Ishikawa (cell line): Measurements from ENCODE around the gene ADH6.

Experiments used
- CREB1 ChIP-seq: IDR thresholded peaks from 2 replicates; pipeline ENCODE4 v1.6.1; 2012; ENCODE audit warnings: low read depth
- EGR1 ChIP-seq: IDR thresholded peaks from 2 replicates; pipeline ENCODE4 v1.6.1; 2012
- EP300 ChIP-seq: IDR thresholded peaks from 2 replicates; pipeline ENCODE4 v1.6.1; 2012; ENCODE audit warnings: borderline replicate concordance
- FOXM1 ChIP-seq: IDR thresholded peaks from 2 replicates; pipeline ENCODE4 v1.6.1; 2012; ENCODE audit warnings: low read depth, borderline replicate concordance
- RAD21 ChIP-seq: IDR thresholded peaks from 2 replicates; pipeline ENCODE4 v1.6.1; 2012; ENCODE audit warnings: low read depth
- TCF12 ChIP-seq: IDR thresholded peaks from 2 replicates; pipeline ENCODE4 v1.6.1; 2012; ENCODE audit warnings: low read depth
- TEAD4 ChIP-seq: IDR thresholded peaks from 2 replicates; pipeline ENCODE4 v1.6.1; 2012
- YY1 ChIP-seq: IDR thresholded peaks from 2 replicates; pipeline ENCODE4 v1.6.1; 2012; ENCODE audit warnings: low read depth
- ZBTB7A ChIP-seq: IDR thresholded peaks from 2 replicates; pipeline ENCODE4 v1.6.1; 2012; ENCODE audit warnings: low read depth
- TF ChIP-seq, protein P1 (sequence below): IDR thresholded peaks from 2 replicates; pipeline ENCODE4 v1.6.1; 2012; ENCODE audit warnings: low read depth, mild to moderate bottlenecking

Gene ADH6

DNA sequence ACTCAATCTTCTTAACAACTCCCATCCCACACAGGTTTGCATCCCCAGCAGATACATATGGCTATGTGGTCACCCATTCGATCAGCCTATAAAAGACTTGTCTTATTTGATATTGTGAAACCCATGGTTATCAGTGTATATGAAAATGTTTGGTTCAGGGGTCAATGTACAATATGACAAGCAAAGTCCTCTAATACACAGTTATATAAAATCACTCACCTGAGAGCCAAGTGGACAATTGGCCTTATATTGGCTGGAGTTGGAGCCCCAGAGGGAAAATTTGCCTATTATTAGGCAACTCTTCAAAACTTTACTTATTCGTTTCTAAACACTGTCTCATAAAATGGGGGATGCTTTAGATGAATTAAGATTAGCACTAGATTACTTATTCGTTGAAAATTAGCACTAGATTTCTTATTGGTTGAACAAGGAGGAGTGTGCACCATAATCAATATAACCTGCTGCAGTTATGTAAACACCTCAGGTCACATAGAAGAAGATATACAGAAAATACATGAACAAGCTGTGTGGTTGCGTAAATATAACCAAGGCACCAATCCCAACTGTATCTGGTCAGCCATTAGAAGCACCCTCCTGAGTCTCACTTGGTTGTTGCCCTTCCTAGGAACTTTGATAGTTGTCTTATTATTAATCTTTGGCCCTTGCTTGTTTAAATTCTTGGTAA is 64.2 kb downstream of the ADH6 start:
- TF ChIP-seq ZBTB7A, result no peak
- TF ChIP-seq CREB1, result no peak
- TF ChIP-seq EP300, result no peak
- TF ChIP-seq YY1, result no peak
- no peak for TF ChIP-seq EGR1
- no peak for TF ChIP-seq TEAD4
- TF ChIP-seq FOXM1, result no peak
- no peak for TF ChIP-seq RAD21
- TF ChIP-seq TCF12, result no peak
- TF ChIP-seq, protein P1, sequence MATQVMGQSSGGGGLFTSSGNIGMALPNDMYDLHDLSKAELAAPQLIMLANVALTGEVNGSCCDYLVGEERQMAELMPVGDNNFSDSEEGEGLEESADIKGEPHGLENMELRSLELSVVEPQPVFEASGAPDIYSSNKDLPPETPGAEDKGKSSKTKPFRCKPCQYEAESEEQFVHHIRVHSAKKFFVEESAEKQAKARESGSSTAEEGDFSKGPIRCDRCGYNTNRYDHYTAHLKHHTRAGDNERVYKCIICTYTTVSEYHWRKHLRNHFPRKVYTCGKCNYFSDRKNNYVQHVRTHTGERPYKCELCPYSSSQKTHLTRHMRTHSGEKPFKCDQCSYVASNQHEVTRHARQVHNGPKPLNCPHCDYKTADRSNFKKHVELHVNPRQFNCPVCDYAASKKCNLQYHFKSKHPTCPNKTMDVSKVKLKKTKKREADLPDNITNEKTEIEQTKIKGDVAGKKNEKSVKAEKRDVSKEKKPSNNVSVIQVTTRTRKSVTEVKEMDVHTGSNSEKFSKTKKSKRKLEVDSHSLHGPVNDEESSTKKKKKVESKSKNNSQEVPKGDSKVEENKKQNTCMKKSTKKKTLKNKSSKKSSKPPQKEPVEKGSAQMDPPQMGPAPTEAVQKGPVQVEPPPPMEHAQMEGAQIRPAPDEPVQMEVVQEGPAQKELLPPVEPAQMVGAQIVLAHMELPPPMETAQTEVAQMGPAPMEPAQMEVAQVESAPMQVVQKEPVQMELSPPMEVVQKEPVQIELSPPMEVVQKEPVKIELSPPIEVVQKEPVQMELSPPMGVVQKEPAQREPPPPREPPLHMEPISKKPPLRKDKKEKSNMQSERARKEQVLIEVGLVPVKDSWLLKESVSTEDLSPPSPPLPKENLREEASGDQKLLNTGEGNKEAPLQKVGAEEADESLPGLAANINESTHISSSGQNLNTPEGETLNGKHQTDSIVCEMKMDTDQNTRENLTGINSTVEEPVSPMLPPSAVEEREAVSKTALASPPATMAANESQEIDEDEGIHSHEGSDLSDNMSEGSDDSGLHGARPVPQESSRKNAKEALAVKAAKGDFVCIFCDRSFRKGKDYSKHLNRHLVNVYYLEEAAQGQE, result no peak
